Measurements from ENCODE around the gene SLX9.
"Not testable (repeated sequence)": the region's sequence is repeated elsewhere in the genome, so short reads cannot be mapped to it uniquely, and the experiment has no call there.

Gene SLX9

GRCh38 chr21:44902268-44903049 is 37.4 kb upstream of the SLX9 start:
- no peak for DNase-seq

- DNase-seq: no peak
Measured at GRCh38 chr21:44903050-44903685, 36.7 kb upstream of the SLX9 start.

- no peak for DNase-seq
Measured at GRCh38 chr21:44903689-44904088, 36.1 kb upstream of the SLX9 start.

GRCh38 chr21:44904141-44904923 is 35.5 kb upstream of the SLX9 start:
- DNase-seq: no peak

- no peak for DNase-seq
Measured at GRCh38 chr21:44905016-44905727, 34.7 kb upstream of the SLX9 start.

- DNase-seq: no peak
Measured at GRCh38 chr21:44905728-44906090, 34.1 kb upstream of the SLX9 start.

- no peak for DNase-seq
Measured at GRCh38 chr21:44907225-44907965, 32.4 kb upstream of the SLX9 start.

GRCh38 chr21:44907966-44908895 is 31.6 kb upstream of the SLX9 start:
- DNase-seq: no peak

- no peak for DNase-seq
Measured at GRCh38 chr21:44908908-44909307, 30.9 kb upstream of the SLX9 start.

- DNase-seq: no peak
Measured at GRCh38 chr21:44909719-44910118, 30.1 kb upstream of the SLX9 start.

- DNase-seq: no peak
Measured at GRCh38 chr21:44910229-44911067, 29.4 kb upstream of the SLX9 start.

- no peak for DNase-seq
Measured at GRCh38 chr21:44911068-44911383, 28.8 kb upstream of the SLX9 start.

GRCh38 chr21:44911384-44912157 is 28.3 kb upstream of the SLX9 start:
- DNase-seq: peak in 1 of 2 experiments; percentile 57

- DNase-seq: no peak
Measured at GRCh38 chr21:44912158-44912473, 27.7 kb upstream of the SLX9 start.

- DNase-seq: not testable (repeated sequence)
Measured at GRCh38 chr21:44912506-44913412, 27.1 kb upstream of the SLX9 start.

GRCh38 chr21:44913425-44914175 is 26.2 kb upstream of the SLX9 start:
- no peak for DNase-seq

- DNase-seq: no peak
Measured at GRCh38 chr21:44914176-44914874, 25.5 kb upstream of the SLX9 start.

Data from NCI-H446 (cell line).